A549 (cell line): ENCODE data around the gene FOXO3. TPM values are rescaled to one million over a fixed set of nuclear protein-coding genes. Genes with fewer than 3 reads are reported as not detected.

Source experiments
- ATAC-seq, 2 experiments: fragments of 200-7000 bp in 1 of 2; fragments of >200 bp in 1 of 2; cut with Nextera tagmentation in 1 of 2; cut with Tn5 transposase in 1 of 2; 3 replicates each; pipeline versions ENCODE4 v1.8.0 to v1.9.1; 2018 to 2020; ENCODE audit warnings: mild to moderate bottlenecking in 1 of 2, moderate library complexity in 1 of 2
- CTCF ChIA-PET: fragments of 300-600 bp; sonication (Branson Sonifier 250); formaldehyde crosslinking; extraction: SDS; loops from one replicate; lab custom pipeline; 2021; ENCODE audit warnings: antibody characterized with exemption, inconsistent platforms; lab: Yijun Ruan, JAX
- POLR2A ChIA-PET: fragments of 350-600 bp; formaldehyde crosslinking; extraction: SDS; loops from one replicate; lab custom pipeline; 2021; ENCODE audit warnings: antibody characterized with exemption, inconsistent platforms; lab: Yijun Ruan, JAX
- DNase-seq, 2 experiments: peaks; one replicate each; pipeline versions ENCODE4 v3.0.0 to v3.0.0-alpha.2; 2011 to 2016; ENCODE audit warnings: low read depth in 1 of 2, low spot score in 1 of 2
- FAIRE-seq: peaks from 2 replicates; lab custom pipeline; 2011; peaks lifted over from hg19 to GRCh38; lab: Jason Lieb, UNC
- H3K27ac ChIP-seq, 2 experiments: fragments of >200 bp; sonication (Bioruptor Twin); formaldehyde crosslinking; 3 replicates each; pipeline ENCODE4 v1.5.1; 2016 to 2017
- H3K4me1 ChIP-seq: fragments of >200 bp; sonication (Bioruptor Twin); formaldehyde crosslinking; 3 replicates; pipeline ENCODE4 v1.6.1; 2016
- H3K4me2 ChIP-seq: fragments of >200 bp; sonication (Bioruptor Twin); formaldehyde crosslinking; 3 replicates; pipeline ENCODE4 v1.6.1; 2016
- H3K4me3 ChIP-seq: fragments of >200 bp; sonication (Bioruptor Twin); formaldehyde crosslinking; 3 replicates; pipeline ENCODE4 v1.5.1; 2016
- H3K9me3 ChIP-seq: fragments of >200 bp; sonication (Bioruptor Twin); formaldehyde crosslinking; 3 replicates; pipeline ENCODE4 v1.6.1; 2016
- CBX8 ChIP-seq: fragments of 200-600 bp; sonication (generic); IDR thresholded peaks from 2 replicates; pipeline ENCODE4 v1.6.1; 2016
- CEBPB ChIP-seq, 2 experiments: fragments of >200 bp in 1 of 2; sonication (Bioruptor Twin) in 1 of 2; formaldehyde crosslinking in 1 of 2; IDR thresholded peaks; 2 replicates each; pipeline ENCODE4 v1.6.1; 2012 to 2016
- CHD4 ChIP-seq: fragments of 200-600 bp; sonication (generic); IDR thresholded peaks from 2 replicates; pipeline ENCODE4 v1.6.1; 2016; ENCODE audit warnings: antibody characterized with exemption, mild to moderate bottlenecking, borderline replicate concordance
- EHF ChIP-seq: fragments of 250-450 bp; sonication (Bioruptor Pico); IDR thresholded peaks from 2 replicates; pipeline ENCODE4 v1.5.0; 2020; ENCODE audit warnings: mild to moderate bottlenecking
- EP300 ChIP-seq, 2 experiments: fragments of >200 bp; sonication (Bioruptor Twin); formaldehyde crosslinking; IDR thresholded peaks; 2 replicates in 1 of 2; 3 replicates in 1 of 2; pipeline ENCODE4 v1.6.1; 2016 to 2017
- FOSL2 ChIP-seq, 2 experiments: fragments of 450-650 bp in 1 of 2; fragments of >200 bp in 1 of 2; sonication (Bioruptor Twin) in 1 of 2; formaldehyde crosslinking; IDR thresholded peaks; 2 replicates each; pipeline versions ENCODE4 v1.5.0 to v1.6.1; 2016 to 2020; ENCODE audit warnings: mild to moderate bottlenecking in 1 of 2, moderate library complexity in 1 of 2
- FOXS1 ChIP-seq: fragments of 250-450 bp; sonication (Bioruptor Pico); IDR thresholded peaks from 2 replicates; pipeline ENCODE4 v1.5.0; 2020; ENCODE audit warnings: mild to moderate bottlenecking, moderate library complexity
- GATA3 ChIP-seq: IDR thresholded peaks from 2 replicates; pipeline ENCODE4 v1.6.1; 2012; ENCODE audit warnings: borderline replicate concordance
- HDAC2 ChIP-seq: fragments of 200-600 bp; sonication (generic); IDR thresholded peaks from 2 replicates; pipeline ENCODE4 v1.6.1; 2016
- HOXB5 ChIP-seq: fragments of 250-450 bp; sonication (Bioruptor Pico); IDR thresholded peaks from 2 replicates; pipeline ENCODE4 v1.5.0; 2020; ENCODE audit warnings: mild to moderate bottlenecking, moderate library complexity
- JUN ChIP-seq, 2 experiments: fragments of >200 bp; sonication (Bioruptor Twin); formaldehyde crosslinking; IDR thresholded peaks; 2 replicates in 1 of 2; 3 replicates in 1 of 2; pipeline ENCODE4 v1.6.1; 2016 to 2017
- KDM1A ChIP-seq: fragments of 200-600 bp; sonication (generic); IDR thresholded peaks from 2 replicates; pipeline ENCODE4 v1.6.1; 2016; ENCODE audit warnings: low read depth, mild to moderate bottlenecking
- MAFK ChIP-seq: fragments of 450-650 bp; IDR thresholded peaks from 2 replicates; pipeline ENCODE4 v1.6.1; 2014; ENCODE audit not compliant: partially characterized antibody
- MAZ ChIP-seq: fragments of 150-350 bp; IDR thresholded peaks from 2 replicates; pipeline ENCODE4 v1.6.1; 2014; ENCODE audit warnings: antibody characterized with exemption, low read depth, low read length, borderline replicate concordance
- MYC ChIP-seq: IDR thresholded peaks from 2 replicates; pipeline ENCODE4 v1.6.1; 2012; ENCODE audit warnings: mild to moderate bottlenecking, inconsistent platforms, low read length, improper control_type of control experiment, borderline replicate concordance
- NFE2L2 ChIP-seq: fragments of 150-350 bp; conservative IDR thresholded peaks from 2 replicates; pipeline ENCODE4 v1.6.1; 2014; ENCODE audit warnings: low read length
- NR3C1 ChIP-seq: fragments of >200 bp; sonication (Bioruptor Twin); formaldehyde crosslinking; IDR thresholded peaks from 3 replicates; pipeline ENCODE4 v1.6.1; 2017
- PHF8 ChIP-seq: fragments of 200-600 bp; sonication (generic); IDR thresholded peaks from 2 replicates; pipeline ENCODE4 v1.6.1; 2016; ENCODE audit warnings: low read depth, mild to moderate bottlenecking, antibody characterized with exemption, moderate library complexity, borderline replicate concordance
- POLR2AphosphoS2 ChIP-seq: conservative IDR thresholded peaks from 2 replicates; pipeline ENCODE4 v1.6.1; 2012; ENCODE audit warnings: low read length, improper control_type of control experiment, inconsistent platforms
- RCOR1 ChIP-seq: fragments of 150-350 bp; IDR thresholded peaks from 2 replicates; pipeline ENCODE4 v1.6.1; 2014; ENCODE audit warnings: antibody characterized with exemption, low read length, low read depth
- RNF2 ChIP-seq: fragments of 200-600 bp; sonication (generic); IDR thresholded peaks from 2 replicates; pipeline ENCODE4 v1.6.1; 2016; ENCODE audit warnings: low read depth, mild to moderate bottlenecking, antibody characterized with exemption, moderate library complexity, borderline replicate concordance
- SMC3 ChIP-seq: fragments of >200 bp; sonication (Bioruptor Twin); formaldehyde crosslinking; IDR thresholded peaks from 3 replicates; pipeline ENCODE4 v1.6.1; 2018; ENCODE audit warnings: inconsistent platforms
- ZC3H11A ChIP-seq: fragments of 450-650 bp; IDR thresholded peaks from 2 replicates; pipeline ENCODE4 v1.6.1; 2014; ENCODE audit warnings: antibody characterized with exemption, mild to moderate bottlenecking
- ZNF302 ChIP-seq: fragments of 250-450 bp; sonication (Bioruptor Pico); IDR thresholded peaks from 2 replicates; pipeline ENCODE4 v1.9.0; 2021; ENCODE audit warnings: inconsistent platforms, mild to moderate bottlenecking, moderate library complexity
- WGBS: methylation state at CpG from one replicate; pipeline ENCODE4 v1.1.6; 2017; ENCODE audit errors: missing lambda C conversion rate; 5-methylcytosine and 5-hydroxymethylcytosine counted together
- polyA plus RNA-seq, 4 experiments: library from polyadenylated mRNA; depleted of rRNA in 3 of 4; stranded (reverse); fragments of >200 nt; fragmentation: RNase III in 1 of 4; extraction: RNeasy Plus Mini Kit Qiagen cat#74134 plus additional on column Dnase treatment in 1 of 4; gene quantifications; 2 replicates in 3 of 4; 3 replicates in 1 of 4; pipeline ENCODE4 v1.2.3, GENCODE V29; 2011 to 2017
- TF ChIP-seq, protein P1 (sequence below): fragments of >200 bp; sonication (Bioruptor Twin); formaldehyde crosslinking; IDR thresholded peaks from 3 replicates; pipeline ENCODE4 v1.6.1; 2016
- TF ChIP-seq, protein P2 (sequence below): fragments of 250-450 bp; sonication (Bioruptor Pico); IDR thresholded peaks from 2 replicates; pipeline ENCODE4 v1.5.0; 2020; ENCODE audit warnings: low read depth, mild to moderate bottlenecking, moderate library complexity
- TF ChIP-seq, protein P3 (sequence below): IDR thresholded peaks from 2 replicates; pipeline ENCODE4 v1.6.1; 2012
- TF ChIP-seq, protein P4 (sequence below): fragments of >200 bp; sonication (Bioruptor Twin); formaldehyde crosslinking; IDR thresholded peaks from 2 replicates; pipeline ENCODE4 v1.6.1; 2016
- TF ChIP-seq, protein P5 (sequence below): IDR thresholded peaks from 2 replicates; pipeline ENCODE4 v1.6.1; 2012
- TF ChIP-seq, protein P6 (sequence below): fragments of 450-650 bp; IDR thresholded peaks from 2 replicates; pipeline ENCODE4 v1.6.1; 2014; ENCODE audit warnings: antibody characterized with exemption

FOXO3 gene
- polyA plus RNA-seq, 2 of the 4 experiments (the other 2 are of a cell fraction): 4.6 to 7.5 TPM

DNA sequence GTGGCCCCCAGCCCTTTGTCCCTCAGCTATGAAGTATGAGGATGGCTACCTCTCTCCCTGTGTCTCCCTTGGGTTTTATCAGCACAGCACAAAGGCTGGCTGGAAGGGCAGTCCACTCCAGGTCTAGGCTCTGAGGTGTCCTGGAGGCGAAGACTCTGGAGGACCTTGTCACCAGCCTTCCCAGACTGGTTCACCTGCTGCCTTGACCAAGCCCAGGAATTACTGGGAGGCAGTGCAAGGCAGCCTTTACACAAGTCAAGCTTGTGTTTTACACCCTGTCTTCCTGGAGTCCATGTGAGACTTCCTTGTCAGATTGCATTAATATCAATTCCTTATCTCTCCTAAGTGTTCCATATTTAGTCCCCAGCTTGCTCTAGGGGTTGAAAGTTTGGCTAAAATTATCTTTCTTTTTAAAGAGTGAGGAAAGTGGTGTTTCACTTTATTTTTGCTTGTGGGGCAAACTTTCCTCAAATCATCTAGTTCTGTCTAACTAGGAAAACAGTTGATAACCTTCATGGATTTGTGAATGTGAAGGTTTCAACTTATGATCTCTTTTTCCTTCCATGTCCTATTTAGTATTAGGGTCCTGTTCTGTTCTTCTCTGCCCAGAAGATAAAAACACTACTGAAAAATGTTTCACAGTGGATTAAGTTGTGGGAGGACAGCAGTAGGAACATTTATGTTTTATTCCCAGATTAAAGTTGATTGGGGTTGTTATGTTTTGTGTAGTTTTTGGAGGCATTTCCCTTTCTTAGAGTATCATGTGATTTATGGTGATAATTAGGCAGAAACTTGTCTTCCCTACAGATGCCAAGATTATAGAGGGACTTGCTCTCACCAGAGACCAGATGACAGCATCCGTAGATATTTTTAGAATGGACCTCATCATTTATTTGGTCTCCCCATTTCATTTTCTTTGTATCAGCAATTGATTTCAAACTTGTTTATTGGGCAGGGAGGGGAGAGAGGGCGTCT lies 114.8 kb downstream of the FOXO3 start:
- H3K4me2 ChIP-seq: no peak overlapping the region
- ChIA-PET CTCF (no interaction called here), POLR2A (no interaction called here)
- WGBS: 90% methylated on average over 3 of the region's 3 CpGs
- no peak overlapping the region for H3K27ac ChIP-seq
- DNase-seq: no peak
- H3K4me3 ChIP-seq: no peak overlapping the region
- peaks cover 19% of the 10 kb centered on the region; the same call in 2 of the 3 replicates for H3K4me1 ChIP-seq
- no peak for ATAC-seq
- no peaks in the 10 kb centered on the region for H3K9me3 ChIP-seq
- no peak for FAIRE-seq
- TF ChIP-seq CBX8 (no peak), JUN (IDR thresholded peaks at IDR 0.05) (no peak), EHF (no peak), NR3C1 (no peak), FOXS1 (CRISPR knock-in tag) (no peak), EP300 (IDR thresholded peaks at IDR 0.05) (no peak), RNF2 (no peak), MYC (no peak), HDAC2 (no peak), CEBPB (IDR thresholded peaks at IDR 0.05) (no peak), FOSL2 (IDR thresholded peaks at IDR 0.05) (no peak), FOSL2 (CRISPR knock-in tag; IDR thresholded peaks at IDR 0.05) (no peak), CHD4 (no peak), ZC3H11A (no peak), RCOR1 (no peak), HOXB5 (no peak), POLR2AphosphoS2 (no peak)
- TF ChIP-seq, protein P1, sequence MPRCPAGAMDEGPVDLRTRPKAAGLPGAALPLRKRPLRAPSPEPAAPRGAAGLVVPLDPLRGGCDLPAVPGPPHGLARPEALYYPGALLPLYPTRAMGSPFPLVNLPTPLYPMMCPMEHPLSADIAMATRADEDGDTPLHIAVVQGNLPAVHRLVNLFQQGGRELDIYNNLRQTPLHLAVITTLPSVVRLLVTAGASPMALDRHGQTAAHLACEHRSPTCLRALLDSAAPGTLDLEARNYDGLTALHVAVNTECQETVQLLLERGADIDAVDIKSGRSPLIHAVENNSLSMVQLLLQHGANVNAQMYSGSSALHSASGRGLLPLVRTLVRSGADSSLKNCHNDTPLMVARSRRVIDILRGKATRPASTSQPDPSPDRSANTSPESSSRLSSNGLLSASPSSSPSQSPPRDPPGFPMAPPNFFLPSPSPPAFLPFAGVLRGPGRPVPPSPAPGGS: no peak
- TF ChIP-seq, protein P2, sequence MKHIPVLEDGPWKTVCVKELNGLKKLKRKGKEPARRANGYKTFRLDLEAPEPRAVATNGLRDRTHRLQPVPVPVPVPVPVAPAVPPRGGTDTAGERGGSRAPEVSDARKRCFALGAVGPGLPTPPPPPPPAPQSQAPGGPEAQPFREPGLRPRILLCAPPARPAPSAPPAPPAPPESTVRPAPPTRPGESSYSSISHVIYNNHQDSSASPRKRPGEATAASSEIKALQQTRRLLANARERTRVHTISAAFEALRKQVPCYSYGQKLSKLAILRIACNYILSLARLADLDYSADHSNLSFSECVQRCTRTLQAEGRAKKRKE (CRISPR knock-in tag): no peak
- TF ChIP-seq, protein P3, sequence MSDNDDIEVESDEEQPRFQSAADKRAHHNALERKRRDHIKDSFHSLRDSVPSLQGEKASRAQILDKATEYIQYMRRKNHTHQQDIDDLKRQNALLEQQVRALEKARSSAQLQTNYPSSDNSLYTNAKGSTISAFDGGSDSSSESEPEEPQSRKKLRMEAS: no peak

DNA sequence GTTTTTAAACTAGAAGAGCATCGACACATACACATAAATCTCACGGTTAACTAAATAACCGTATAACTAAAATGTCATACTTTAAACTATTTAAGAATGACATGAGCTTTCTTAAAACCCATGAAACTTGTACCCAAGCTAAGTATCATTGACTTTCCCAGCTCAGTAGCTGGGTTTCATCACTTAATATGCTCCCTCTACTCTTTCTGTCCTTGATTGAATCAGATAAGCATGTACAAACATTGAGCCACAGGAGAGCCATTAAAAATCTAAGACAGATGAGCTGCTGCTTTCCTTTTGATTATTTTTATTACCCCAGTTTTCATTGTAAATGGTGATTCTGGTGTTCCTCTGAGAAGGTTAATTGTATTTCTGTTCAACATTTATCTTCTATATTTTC lies 115.8 kb downstream of the FOXO3 start:
- Histone ChIP-seq H3K4me1 (peaks cover 19% of the 10 kb centered on the region; the same call in 2 of the 3 replicates), H3K4me2 (no peak overlapping the region), H3K27ac (no peak overlapping the region), H3K9me3 (no peaks in the 10 kb centered on the region), H3K4me3 (no peak overlapping the region)
- no peak for DNase-seq
- TF ChIP-seq SMC3 (no peak), CEBPB (IDR thresholded peaks at IDR 0.05) (no peak), GATA3 (no peak), KDM1A (no peak), NFE2L2 (no peak), POLR2AphosphoS2 (no peak), PHF8 (no peak), FOXS1 (CRISPR knock-in tag) (no peak), HOXB5 (no peak), MAFK (no peak), MAZ (no peak), ZNF302 (CRISPR knock-in tag) (no peak), MYC (no peak)
- TF ChIP-seq, protein P4, sequence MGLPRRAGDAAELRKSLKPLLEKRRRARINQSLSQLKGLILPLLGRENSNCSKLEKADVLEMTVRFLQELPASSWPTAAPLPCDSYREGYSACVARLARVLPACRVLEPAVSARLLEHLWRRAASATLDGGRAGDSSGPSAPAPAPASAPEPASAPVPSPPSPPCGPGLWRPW: no peak
- TF ChIP-seq, protein P5, sequence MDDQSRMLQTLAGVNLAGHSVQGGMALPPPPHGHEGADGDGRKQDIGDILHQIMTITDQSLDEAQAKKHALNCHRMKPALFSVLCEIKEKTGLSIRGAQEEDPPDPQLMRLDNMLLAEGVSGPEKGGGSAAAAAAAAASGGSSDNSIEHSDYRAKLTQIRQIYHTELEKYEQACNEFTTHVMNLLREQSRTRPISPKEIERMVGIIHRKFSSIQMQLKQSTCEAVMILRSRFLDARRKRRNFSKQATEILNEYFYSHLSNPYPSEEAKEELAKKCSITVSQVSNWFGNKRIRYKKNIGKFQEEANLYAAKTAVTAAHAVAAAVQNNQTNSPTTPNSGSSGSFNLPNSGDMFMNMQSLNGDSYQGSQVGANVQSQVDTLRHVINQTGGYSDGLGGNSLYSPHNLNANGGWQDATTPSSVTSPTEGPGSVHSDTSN: no peak
- TF ChIP-seq, protein P6, sequence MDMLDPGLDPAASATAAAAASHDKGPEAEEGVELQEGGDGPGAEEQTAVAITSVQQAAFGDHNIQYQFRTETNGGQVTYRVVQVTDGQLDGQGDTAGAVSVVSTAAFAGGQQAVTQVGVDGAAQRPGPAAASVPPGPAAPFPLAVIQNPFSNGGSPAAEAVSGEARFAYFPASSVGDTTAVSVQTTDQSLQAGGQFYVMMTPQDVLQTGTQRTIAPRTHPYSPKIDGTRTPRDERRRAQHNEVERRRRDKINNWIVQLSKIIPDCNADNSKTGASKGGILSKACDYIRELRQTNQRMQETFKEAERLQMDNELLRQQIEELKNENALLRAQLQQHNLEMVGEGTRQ: no peak
- TF ChIP-seq, protein P2 (CRISPR knock-in tag): no peak
- CTCF ChIA-PET: no interaction called here
- FAIRE-seq: no peak
- ATAC-seq: no peak
- WGBS: 96% methylated on average over 3 of the region's 3 CpGs
- POLR2A ChIA-PET: no interaction called here
